Measurements from ENCODE around the gene PLXNA2. TPM values are rescaled to one million over a fixed set of nuclear protein-coding genes. Genes with fewer than 3 reads are reported as not detected.

PLXNA2 gene
- total and polyA plus RNA-seq, 3 donors from 2014 or later, result 4.1 to 5.5 (median 4.7) TPM

- Histone ChIP-seq H3K27ac (no peak overlapping the region), H3K36me3 (ENCODE audit: low read depth, missing control alignments) (no peaks in the 10 kb centered on the region), H3K4me1 (no peaks in the 10 kb centered on the region), H3K9me3 (no peaks in the 10 kb centered on the region), H3K27me3 (no peaks in the 10 kb centered on the region), H3K4me3 (no peak overlapping the region)
- TF ChIP-seq POLR2A (IDR thresholded peaks at IDR 0.05), result no peak
- TF ChIP-seq CTCF (IDR thresholded peaks at IDR 0.05), result no peak
- WGBS, 2 donors, result 91% methylated on average over 4 of the region's 4 CpGs
- intact Hi-C loops (cut with DNase I; ENCODE audit: low total_unique reads), result no loop called here
- DNase-seq, result no peak
Observed at GRCh38 chr1:208190784-208191183, 53.4 kb downstream of the PLXNA2 start.

GRCh38 chr1:208189716-208190115 lies 54.5 kb downstream of the PLXNA2 start:
- no peaks in the 10 kb centered on the region for H3K9me3 ChIP-seq
- no peak for DNase-seq
- 91 to 95% methylated on average over 4 of the region's 4 CpGs for WGBS, 2 donors
- H3K36me3 ChIP-seq (ENCODE audit: low read depth, missing control alignments), result no peaks in the 10 kb centered on the region
- no peaks in the 10 kb centered on the region for H3K27me3 ChIP-seq
- H3K4me3 ChIP-seq, result no peak overlapping the region
- intact Hi-C loops (cut with DNase I; ENCODE audit: low total_unique reads), result no loop called here
- no peak overlapping the region for H3K27ac ChIP-seq
- no peaks in the 10 kb centered on the region for H3K4me1 ChIP-seq
- TF ChIP-seq POLR2A (IDR thresholded peaks at IDR 0.05) (no peak), CTCF (IDR thresholded peaks at IDR 0.05) (no peak)

GRCh38 chr1:208189183-208189582 lies 55.0 kb downstream of the PLXNA2 start:
- no peaks in the 10 kb centered on the region for H3K9me3 ChIP-seq
- no peak for DNase-seq
- H3K4me1 ChIP-seq, result no peaks in the 10 kb centered on the region
- no peak overlapping the region for H3K27ac ChIP-seq
- H3K36me3 ChIP-seq (ENCODE audit: low read depth, missing control alignments), result no peaks in the 10 kb centered on the region
- no peak overlapping the region for H3K4me3 ChIP-seq
- no peak for TF ChIP-seq POLR2A (IDR thresholded peaks at IDR 0.05)
- no peak for TF ChIP-seq CTCF (IDR thresholded peaks at IDR 0.05)
- H3K27me3 ChIP-seq, result no peaks in the 10 kb centered on the region
- intact Hi-C loops (cut with DNase I; ENCODE audit: low total_unique reads), result no loop called here
- WGBS, 2 donors, result 67 to 86% methylated on average over 2 of the region's 2 CpGs

- WGBS, 2 donors, result 97 to 100% methylated on average over 1 of the region's 1 CpG
- intact Hi-C loops (cut with DNase I; ENCODE audit: low total_unique reads), result no loop called here
- no peaks in the 10 kb centered on the region for H3K9me3 ChIP-seq
- TF ChIP-seq POLR2A (IDR thresholded peaks at IDR 0.05), result no peak
- no peaks in the 10 kb centered on the region for H3K4me1 ChIP-seq
- no peak overlapping the region for H3K4me3 ChIP-seq
- H3K36me3 ChIP-seq (ENCODE audit: low read depth, missing control alignments), result no peaks in the 10 kb centered on the region
- DNase-seq, result no peak
- H3K27me3 ChIP-seq, result no peaks in the 10 kb centered on the region
- H3K27ac ChIP-seq, result no peak overlapping the region
Observed at GRCh38 chr1:208188607-208189006, 55.6 kb downstream of the PLXNA2 start.

GRCh38 chr1:208187499-208188041 lies 56.6 kb downstream of the PLXNA2 start:
- intact Hi-C loops (cut with DNase I; ENCODE audit: low total_unique reads), result no loop called here
- H3K36me3 ChIP-seq (ENCODE audit: low read depth, missing control alignments), result no peaks in the 10 kb centered on the region
- H3K27ac ChIP-seq, result no peak overlapping the region
- no peak overlapping the region for H3K4me3 ChIP-seq
- no peak for DNase-seq
- H3K4me1 ChIP-seq, result no peaks in the 10 kb centered on the region
- WGBS, 2 donors, result 84 to 85% methylated on average over 7 of the region's 7 CpGs
- H3K27me3 ChIP-seq, result no peaks in the 10 kb centered on the region
- H3K9me3 ChIP-seq, result no peaks in the 10 kb centered on the region
- no peak for TF ChIP-seq CTCF (IDR thresholded peaks at IDR 0.05)
- TF ChIP-seq POLR2A (IDR thresholded peaks at IDR 0.05), result no peak
